Activated naive CD8-positive, alpha-beta T cell (primary cell): ENCODE results near the gene S100G.
"Not testable (repeated sequence)": the region's sequence is repeated elsewhere in the genome, so short reads cannot be mapped to it uniquely, and the experiment has no call there.

ENCODE experiments used
- H3K27ac Mint-ChIP-seq: one replicate; pipeline ENCODE4 v1.8.0; 2021; ENCODE audit warnings: mixed read lengths
- H3K27me3 Mint-ChIP-seq: one replicate; pipeline ENCODE4 v1.8.0; 2021; ENCODE audit warnings: mixed read lengths
- H3K36me3 Mint-ChIP-seq: one replicate; pipeline ENCODE4 v1.8.0; 2021; ENCODE audit warnings: mixed read lengths
- H3K4me1 Mint-ChIP-seq: one replicate; pipeline ENCODE4 v1.8.0; 2021; ENCODE audit warnings: low read depth, mixed read lengths
- H3K4me3 Mint-ChIP-seq: one replicate; pipeline ENCODE4 v1.8.0; 2021; ENCODE audit warnings: mild to moderate bottlenecking, mixed read lengths
- H3K9me3 Mint-ChIP-seq: one replicate; pipeline ENCODE4 v1.8.0; 2021; ENCODE audit warnings: low read depth, mixed read lengths

Gene S100G, protein sequence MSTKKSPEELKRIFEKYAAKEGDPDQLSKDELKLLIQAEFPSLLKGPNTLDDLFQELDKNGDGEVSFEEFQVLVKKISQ

DNA sequence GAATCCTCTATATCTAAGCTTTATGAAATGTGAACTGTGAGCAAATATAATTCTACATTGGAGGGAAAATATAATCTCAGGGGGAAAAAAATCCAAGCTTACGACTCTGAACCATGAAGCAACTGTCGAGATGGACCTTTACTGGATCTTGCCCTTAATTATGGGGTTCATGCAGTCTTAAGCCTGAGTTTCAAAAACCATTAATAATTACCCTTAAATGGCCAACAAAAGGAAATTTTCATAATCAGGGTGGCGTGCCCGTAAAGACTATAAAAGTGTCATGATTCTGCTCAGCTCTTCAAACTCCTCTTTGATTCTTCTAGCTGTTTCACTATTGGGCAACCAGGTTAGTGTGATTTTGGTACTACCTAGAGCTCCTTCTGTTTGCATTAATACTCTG, at the start of gene S100G:
S100G (plus strand) TSS at position 301 of the 400 bp plus-strand sequence. CDS start 849 bp downstream, outside the sequence.
- Mint-ChIP-seq H3K36me3 (peaks cover 5% of the 10 kb centered on the region), H3K27ac (no peak within 1 kb of the TSS), H3K9me3 (no peaks in the 10 kb centered on the region), H3K4me1 (no peaks in the 10 kb centered on the region), H3K4me3 (no peak within 1 kb of the TSS), H3K27me3 (no peaks in the 10 kb centered on the region)

DNA sequence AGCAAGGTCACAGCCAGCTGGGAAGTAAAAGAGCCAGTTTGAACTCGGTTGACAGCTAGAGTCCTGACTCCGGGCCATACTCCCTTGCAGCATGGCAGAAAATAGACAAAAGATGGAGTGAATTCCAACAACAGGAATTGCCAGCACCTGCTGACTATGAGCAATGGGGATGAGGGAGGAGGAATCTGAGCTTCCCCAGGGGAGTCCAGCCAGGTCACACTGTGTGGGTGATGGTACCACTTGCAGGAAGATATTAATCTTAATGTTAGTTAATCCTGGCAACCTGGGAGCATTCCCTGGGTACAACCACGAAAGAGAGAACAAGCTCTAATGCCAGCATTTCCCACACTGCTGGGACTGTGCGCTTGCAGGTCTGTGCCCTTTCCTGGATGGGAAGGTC, 48.1 kb upstream of the S100G start:
- H3K4me3 Mint-ChIP-seq = no peak overlapping the region
- H3K36me3 Mint-ChIP-seq = peaks cover 2% of the 10 kb centered on the region
- H3K27me3 Mint-ChIP-seq = no peaks in the 10 kb centered on the region
- no peaks in the 10 kb centered on the region for H3K9me3 Mint-ChIP-seq
- no peak overlapping the region for H3K27ac Mint-ChIP-seq
- H3K4me1 Mint-ChIP-seq = peaks cover 21% of the 10 kb centered on the region

DNA sequence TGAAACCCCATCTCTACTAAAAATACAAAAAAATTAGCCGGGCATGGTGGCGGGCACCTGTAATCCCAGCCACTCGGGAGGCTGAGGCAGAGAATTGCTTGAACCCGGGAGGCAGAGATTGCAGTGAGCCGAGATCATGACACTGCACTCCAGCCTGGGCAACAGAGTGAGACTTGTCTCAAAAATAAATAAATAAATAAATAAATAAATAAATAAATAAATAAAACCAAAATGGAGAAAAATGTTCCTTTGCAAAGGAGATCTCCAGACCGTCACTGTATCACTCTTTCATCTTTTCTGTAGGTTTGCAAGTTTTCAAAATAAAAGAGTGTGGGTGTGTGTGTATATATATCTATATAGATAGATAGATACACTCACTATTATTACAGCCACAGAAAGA, 46.7 kb upstream of the S100G start:
- Mint-ChIP-seq H3K4me1 (peaks cover 29% of the 10 kb centered on the region), H3K4me3 (peak overlapping the region; percentile 71)
- H3K36me3 Mint-ChIP-seq, H3K27ac Mint-ChIP-seq, H3K9me3 Mint-ChIP-seq, H3K27me3 Mint-ChIP-seq: not testable (repeated sequence)

DNA sequence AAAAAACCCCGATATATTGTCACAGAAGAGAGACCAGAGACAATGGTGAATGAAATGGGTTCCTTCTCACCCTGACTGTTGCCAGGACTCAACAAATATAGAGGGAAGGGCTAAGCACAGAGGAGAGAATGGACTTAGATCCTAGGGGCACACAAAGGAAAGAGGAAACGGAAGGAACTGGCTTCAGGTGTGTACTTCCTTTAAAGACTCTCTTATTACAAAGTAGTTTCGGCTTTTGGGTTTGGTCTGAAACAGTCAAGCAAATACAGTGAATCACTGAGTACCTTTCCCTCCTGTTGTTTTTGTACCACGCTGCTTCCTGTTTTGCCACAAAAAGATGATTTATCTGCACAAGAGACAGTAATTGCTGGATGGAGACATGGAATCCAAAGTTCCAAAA, 46.1 kb upstream of the S100G start:
- no peaks in the 10 kb centered on the region for H3K9me3 Mint-ChIP-seq
- peak overlapping the region; percentile 71 for H3K4me3 Mint-ChIP-seq
- H3K36me3 Mint-ChIP-seq = peaks cover 2% of the 10 kb centered on the region
- no peaks in the 10 kb centered on the region for H3K27me3 Mint-ChIP-seq
- H3K4me1 Mint-ChIP-seq = peaks cover 29% of the 10 kb centered on the region
- peak overlapping the region; percentile 92 for H3K27ac Mint-ChIP-seq

DNA sequence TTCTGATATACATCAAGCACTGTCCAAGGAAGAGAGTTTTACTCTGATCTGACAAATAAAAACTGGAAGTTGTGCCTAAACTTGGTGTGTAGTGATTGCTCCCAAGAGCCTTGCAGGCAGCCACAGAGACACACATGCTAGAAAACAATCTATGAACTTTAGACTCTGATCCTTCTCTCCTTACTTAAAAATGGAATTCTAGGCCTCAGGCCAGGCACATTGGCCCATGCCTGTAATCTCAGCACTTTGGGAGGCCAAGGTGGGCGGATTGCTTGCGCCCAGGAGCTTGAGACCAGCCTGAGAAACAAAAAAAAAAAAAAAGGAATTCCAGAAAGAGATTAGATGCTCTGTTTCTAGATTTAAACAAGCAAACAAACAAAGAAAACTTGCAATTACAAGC, 45.6 kb upstream of the S100G start:
- Mint-ChIP-seq H3K9me3 (no peaks in the 10 kb centered on the region), H3K27me3 (no peaks in the 10 kb centered on the region), H3K27ac (peak overlapping the region; percentile 92), H3K4me1 (peaks cover 29% of the 10 kb centered on the region), H3K36me3 (peaks cover 2% of the 10 kb centered on the region), H3K4me3 (peak overlapping the region; percentile 51)

DNA sequence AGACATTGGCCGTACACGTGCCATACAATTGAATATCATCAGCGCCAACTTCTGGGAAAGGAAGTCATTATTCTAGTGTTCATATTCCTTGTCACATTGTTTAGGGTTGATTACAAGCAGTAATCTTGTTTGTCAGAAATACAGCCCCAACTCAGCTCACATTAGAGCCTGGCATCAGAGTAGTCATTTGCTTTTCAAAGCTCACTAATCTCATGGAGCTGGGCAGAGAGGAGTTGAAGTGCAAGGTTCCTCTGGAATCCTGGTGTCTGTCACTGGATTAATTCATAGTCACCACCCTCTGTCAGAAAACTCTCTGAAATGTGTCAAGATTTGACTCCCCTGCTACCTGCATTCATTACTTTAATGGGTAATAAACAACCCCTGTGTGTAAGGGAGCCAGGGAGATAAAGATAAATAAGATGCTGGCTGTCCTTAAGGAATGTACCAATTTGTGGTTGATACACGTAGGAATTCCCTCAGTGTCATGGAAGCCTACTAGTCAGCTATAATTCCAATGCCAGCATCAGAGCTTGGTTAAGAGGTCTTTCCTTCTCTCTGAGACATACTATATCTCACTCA, 43.7 kb upstream of the S100G start:
- Mint-ChIP-seq H3K27ac (no peak overlapping the region), H3K36me3 (peaks cover under 1% of the 10 kb centered on the region), H3K4me3 (no peak overlapping the region), H3K9me3 (no peaks in the 10 kb centered on the region), H3K4me1 (peaks cover 29% of the 10 kb centered on the region), H3K27me3 (no peaks in the 10 kb centered on the region)

DNA sequence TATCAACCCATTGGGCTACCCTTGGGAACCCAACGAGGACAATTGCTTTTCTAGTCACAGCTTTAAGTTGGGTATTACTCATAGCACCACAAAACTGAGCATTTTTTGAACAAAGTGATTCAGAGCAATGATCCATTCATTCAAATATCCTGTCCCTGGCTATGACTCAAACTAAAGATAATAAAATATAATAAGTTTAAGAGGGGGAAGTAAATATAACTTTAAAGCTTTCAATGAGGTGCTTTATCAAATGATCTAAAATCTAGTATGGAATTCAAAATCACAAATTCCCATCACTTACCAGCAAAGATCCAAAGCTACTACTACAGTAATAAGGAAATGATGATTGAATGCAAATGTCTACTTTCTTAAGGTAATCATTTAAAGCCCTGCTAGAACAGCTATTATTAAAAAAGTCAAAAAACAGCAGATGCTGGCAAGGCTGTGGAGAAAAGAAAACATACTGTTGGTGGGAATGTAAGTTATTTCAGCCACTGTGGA, 39.8 kb upstream of the S100G start:
- H3K4me1 Mint-ChIP-seq = peaks cover 7% of the 10 kb centered on the region
- no peaks in the 10 kb centered on the region for H3K27me3 Mint-ChIP-seq
- H3K36me3 Mint-ChIP-seq = peaks cover 10% of the 10 kb centered on the region
- no peaks in the 10 kb centered on the region for H3K9me3 Mint-ChIP-seq
- H3K27ac Mint-ChIP-seq = no peak overlapping the region
- no peak overlapping the region for H3K4me3 Mint-ChIP-seq

DNA sequence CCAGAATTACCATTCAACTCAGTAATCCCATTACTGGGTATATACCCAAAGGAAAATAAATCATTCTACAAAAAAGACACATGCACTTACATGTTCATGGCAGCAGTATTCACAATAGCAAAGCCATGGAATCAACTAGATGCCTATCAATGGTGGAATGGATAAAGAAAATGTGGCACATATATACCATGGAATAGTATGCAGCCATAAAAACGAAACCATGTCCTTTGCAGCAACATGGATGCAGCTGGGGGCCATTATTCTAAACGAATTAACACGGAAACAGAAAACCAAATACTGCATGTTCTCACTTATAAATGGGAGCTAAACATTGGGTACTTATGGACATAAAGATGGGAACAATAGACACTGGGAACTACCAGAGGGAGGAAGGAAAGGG, 39.3 kb upstream of the S100G start:
- H3K27me3 Mint-ChIP-seq, H3K4me3 Mint-ChIP-seq, H3K27ac Mint-ChIP-seq, H3K4me1 Mint-ChIP-seq, H3K9me3 Mint-ChIP-seq, H3K36me3 Mint-ChIP-seq: not testable (repeated sequence)

DNA sequence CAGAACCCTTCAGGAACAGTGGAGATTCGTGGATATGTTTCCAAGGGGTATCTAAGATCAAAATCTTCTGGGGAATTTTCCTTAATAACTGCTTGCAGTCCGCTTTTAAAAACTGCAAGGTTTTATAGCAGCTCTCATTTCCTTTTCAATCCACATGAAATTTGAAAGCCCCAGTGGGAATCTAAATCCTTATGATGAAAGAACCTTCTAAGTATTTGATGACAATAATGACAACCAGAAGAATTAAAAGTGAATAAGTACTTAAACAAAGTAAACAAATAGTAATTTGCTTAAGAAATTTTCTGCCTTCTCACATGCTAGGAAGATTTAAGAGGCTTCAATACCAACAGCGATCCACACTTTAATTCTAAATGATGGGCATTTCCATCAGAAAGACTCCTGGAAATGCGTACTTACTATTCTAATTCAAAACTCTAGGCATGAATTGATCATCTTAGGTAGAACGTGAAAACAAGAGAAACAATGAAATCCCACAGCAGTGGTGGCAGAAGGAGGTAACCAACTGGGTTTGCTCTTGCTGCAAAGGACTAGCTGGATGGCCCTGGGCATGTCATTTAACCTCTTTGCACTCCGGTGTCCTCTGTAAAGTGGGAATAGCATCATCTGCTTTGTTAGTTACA, 37.6 kb upstream of the S100G start:
- peaks cover 10% of the 10 kb centered on the region for H3K36me3 Mint-ChIP-seq
- peaks cover 4% of the 10 kb centered on the region for H3K4me1 Mint-ChIP-seq
- no peak overlapping the region for H3K27ac Mint-ChIP-seq
- no peaks in the 10 kb centered on the region for H3K27me3 Mint-ChIP-seq
- H3K4me3 Mint-ChIP-seq = no peak overlapping the region
- no peaks in the 10 kb centered on the region for H3K9me3 Mint-ChIP-seq

DNA sequence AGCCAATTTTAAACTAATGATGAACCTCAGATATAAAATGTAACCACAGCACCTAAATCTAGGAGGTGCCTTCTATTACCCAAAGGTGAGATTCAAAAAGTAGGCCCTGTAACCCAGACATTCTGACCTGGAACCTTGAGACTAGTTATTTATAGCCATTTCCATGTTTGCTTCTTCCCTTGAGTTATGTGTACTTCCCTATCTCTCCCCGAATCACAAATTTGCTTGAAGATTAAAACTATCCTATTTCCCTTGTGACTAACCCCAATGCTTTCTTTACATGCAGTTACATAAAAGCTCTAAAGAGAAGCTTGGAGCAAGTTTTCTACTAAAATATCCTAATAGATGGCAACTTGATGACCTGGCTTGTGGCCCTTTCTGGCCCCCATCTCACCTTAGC, 32.6 kb upstream of the S100G start:
- Mint-ChIP-seq H3K4me1 (no peaks in the 10 kb centered on the region), H3K9me3 (no peaks in the 10 kb centered on the region), H3K27ac (no peak overlapping the region), H3K4me3 (no peak overlapping the region), H3K36me3 (peaks cover 16% of the 10 kb centered on the region), H3K27me3 (no peaks in the 10 kb centered on the region)

DNA sequence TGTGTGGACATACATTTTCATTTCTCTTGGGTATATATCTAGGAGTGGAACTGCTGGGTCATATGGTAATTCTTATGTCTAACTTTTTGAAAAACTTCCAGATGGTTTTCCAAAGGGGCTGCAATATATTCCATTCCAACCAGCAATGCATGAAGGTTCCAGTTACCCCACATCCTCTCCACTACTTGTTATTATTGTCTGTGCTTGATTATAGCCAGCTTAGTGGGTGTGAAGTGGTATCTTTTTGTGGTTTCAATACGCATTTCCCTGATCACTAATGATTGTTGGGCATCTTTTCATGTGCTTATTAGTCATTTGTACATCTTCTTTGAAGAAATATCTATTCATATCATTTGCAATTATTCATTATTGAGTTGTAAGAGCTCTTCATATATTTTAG, 31.5 kb upstream of the S100G start:
- H3K9me3 Mint-ChIP-seq = no peaks in the 10 kb centered on the region
- no peaks in the 10 kb centered on the region for H3K4me1 Mint-ChIP-seq
- no peaks in the 10 kb centered on the region for H3K27me3 Mint-ChIP-seq
- H3K27ac Mint-ChIP-seq = no peak overlapping the region
- peaks cover 11% of the 10 kb centered on the region for H3K36me3 Mint-ChIP-seq
- no peak overlapping the region for H3K4me3 Mint-ChIP-seq

DNA sequence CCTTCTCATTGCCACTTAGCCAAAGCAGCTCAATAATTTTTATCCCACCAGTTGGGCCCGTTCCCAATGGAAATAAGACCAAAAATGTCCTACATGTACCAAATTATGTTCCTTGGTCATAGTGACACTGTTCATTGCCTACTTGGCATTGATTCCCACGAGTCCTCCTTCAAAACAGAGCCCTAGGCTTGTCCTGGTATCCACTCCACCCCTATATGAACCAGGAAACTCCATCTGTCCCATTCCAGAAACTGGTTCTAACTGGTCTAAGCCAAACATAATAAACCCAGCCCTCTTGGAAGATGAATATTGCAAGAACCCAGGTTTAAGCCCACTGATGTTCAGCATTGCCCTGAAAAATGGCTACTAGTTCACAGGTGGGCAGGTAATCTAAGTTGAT, 30.9 kb upstream of the S100G start:
- Mint-ChIP-seq H3K4me1 (no peaks in the 10 kb centered on the region), H3K27ac (no peak overlapping the region), H3K36me3 (peaks cover 8% of the 10 kb centered on the region), H3K9me3 (no peaks in the 10 kb centered on the region), H3K4me3 (no peak overlapping the region), H3K27me3 (no peaks in the 10 kb centered on the region)

DNA sequence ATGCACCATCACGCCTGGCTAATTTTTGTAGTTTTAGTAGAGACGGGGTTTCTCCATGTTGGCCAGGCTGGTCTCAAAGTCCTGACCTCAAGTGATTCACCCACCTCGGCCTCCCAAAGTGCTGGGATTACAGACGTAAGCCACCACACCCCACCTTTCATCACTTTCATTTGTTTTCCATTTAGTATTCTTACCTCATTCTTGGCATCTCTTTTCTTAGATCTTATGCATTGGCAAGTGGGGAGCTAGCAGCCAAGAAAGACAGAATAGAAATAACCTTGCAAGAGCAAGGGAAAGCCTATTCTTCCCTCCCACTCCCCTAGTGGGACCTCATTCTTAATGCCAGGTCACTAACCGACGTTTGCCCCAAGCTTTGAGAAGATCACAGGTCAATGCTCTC, 21.4 kb upstream of the S100G start:
- H3K9me3 Mint-ChIP-seq, H3K36me3 Mint-ChIP-seq, H3K27ac Mint-ChIP-seq, H3K4me1 Mint-ChIP-seq, H3K27me3 Mint-ChIP-seq, H3K4me3 Mint-ChIP-seq: not testable (repeated sequence)

DNA sequence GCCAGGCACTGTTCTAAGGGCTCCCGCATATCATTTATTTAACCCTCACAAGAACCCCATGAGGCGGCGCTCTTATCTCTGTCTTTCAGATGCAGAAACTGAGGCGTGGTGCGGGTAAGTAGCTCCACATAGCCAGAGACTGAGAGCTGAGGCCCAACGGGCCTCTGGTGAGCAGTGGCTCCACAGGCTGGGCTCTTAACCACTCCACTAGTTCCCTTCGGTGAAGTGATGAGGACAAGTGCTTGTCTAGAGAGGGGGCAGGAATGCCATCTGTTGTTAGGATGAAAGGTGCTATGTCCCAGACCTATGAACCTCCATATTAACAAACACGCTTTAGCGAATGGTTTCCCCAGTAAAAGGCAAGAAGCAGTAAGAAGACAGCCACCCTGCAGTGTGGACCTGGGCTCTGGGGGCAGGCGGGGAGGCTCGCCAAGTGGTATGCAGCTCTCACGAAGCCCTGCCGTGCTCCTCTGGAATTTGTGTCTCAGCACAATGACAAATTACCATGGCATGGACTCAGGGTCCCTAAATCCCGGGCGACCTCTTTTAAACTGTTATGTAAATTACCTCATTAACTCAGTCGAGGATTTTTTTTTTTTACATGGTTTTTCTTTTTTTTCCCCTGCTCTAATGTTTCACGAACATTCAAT, 20.9 kb upstream of the S100G start:
- peaks cover 3% of the 10 kb centered on the region for H3K36me3 Mint-ChIP-seq
- H3K4me3 Mint-ChIP-seq = no peak overlapping the region
- peaks cover 3% of the 10 kb centered on the region for H3K4me1 Mint-ChIP-seq
- H3K27me3 Mint-ChIP-seq = no peaks in the 10 kb centered on the region
- H3K9me3 Mint-ChIP-seq = no peaks in the 10 kb centered on the region
- H3K27ac Mint-ChIP-seq = no peak overlapping the region

DNA sequence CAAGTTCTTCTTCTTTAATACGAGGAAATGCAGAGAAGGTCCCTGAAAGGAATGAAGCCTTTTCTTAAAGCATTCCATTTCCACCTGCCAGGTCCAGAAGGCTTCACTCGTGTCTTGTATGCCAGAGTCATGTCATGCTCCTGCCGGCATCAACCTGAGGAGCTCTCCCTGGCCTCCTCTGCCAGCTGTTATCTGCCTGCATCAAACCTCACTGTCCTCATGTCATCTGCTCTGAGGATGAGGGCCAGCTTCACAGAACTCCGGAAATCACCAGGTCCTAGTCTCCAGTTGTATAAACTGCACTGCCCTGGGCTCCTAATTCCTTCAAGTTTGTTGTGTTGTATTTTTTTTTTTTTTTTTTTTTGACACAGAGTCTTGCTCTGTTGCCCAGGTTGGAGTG, 20.0 kb upstream of the S100G start:
- H3K27ac Mint-ChIP-seq = no peak overlapping the region
- peaks cover 3% of the 10 kb centered on the region for H3K36me3 Mint-ChIP-seq
- H3K27me3 Mint-ChIP-seq = no peaks in the 10 kb centered on the region
- peaks cover 4% of the 10 kb centered on the region for H3K4me1 Mint-ChIP-seq
- no peaks in the 10 kb centered on the region for H3K9me3 Mint-ChIP-seq
- no peak overlapping the region for H3K4me3 Mint-ChIP-seq
